Gastrocnemius medialis (tissue), 4 donors: ENCODE results near the gene HPS5.

ENCODE experiments used
- CTCF ChIP-seq, 5 experiments: fragments of 450-650 bp in 3 of 5; fragments of 200-600 bp in 2 of 5; sonication (generic) in 2 of 5; IDR thresholded peaks in 4 of 5; conservative IDR thresholded peaks in 1 of 5; 1 replicate in 4 of 5; 2 replicates in 1 of 5; pipeline ENCODE4 v1.5.1; 2016 to 2019; ENCODE audit warnings: antibody characterized with exemption in 5 of 5, mild to moderate bottlenecking in 3 of 5, moderate library complexity in 3 of 5
- POLR2A ChIP-seq, 2 donors: fragments of 450-650 bp; IDR thresholded peaks; one replicate each; pipeline ENCODE4 v1.6.1; 2017; ENCODE audit warnings: antibody characterized with exemption in 2 of 2, mild to moderate bottlenecking in 2 of 2, moderate library complexity in 2 of 2

GRCh38 chr11:18264035-18264434 is 57.9 kb downstream of the HPS5 start:
- TF ChIP-seq CTCF (IDR thresholded peaks at IDR 0.05 in 4 of 5, conservative IDR thresholded peaks at IDR 0.05 in 1 of 5) (no peak), POLR2A (IDR thresholded peaks at IDR 0.05) (no peak)
